ENCODE measurements around the gene MYB. TPM values are rescaled to one million over a fixed set of nuclear protein-coding genes. Genes with fewer than 3 reads are reported as not detected.

MYB gene
- total and polyA plus RNA-seq, 12 donors: 0.14 to 11.8 (median 0.74) TPM

- H3K27me3 ChIP-seq: peaks cover 5% of the 10 kb centered on the region
- WGBS, 4 donors: 91 to 97% (median 95%) methylated on average over 4 of the region's 4 CpGs
- intact Hi-C loops (cut with DNase I): no loop called here
- DNase-seq: no peak
- H3K4me1 ChIP-seq (replicated peaks in 1 of 2): peaks cover 13 to 15% of the 10 kb centered on the region in 2 donors
- H3K27ac ChIP-seq: no peak overlapping the region
- H3K9me3 ChIP-seq (replicated peaks in 1 of 3): no peaks in the 10 kb centered on the region
- no peak for TF ChIP-seq POLR2A (IDR thresholded peaks at IDR 0.05)
- no peak for TF ChIP-seq CTCF (IDR thresholded peaks at IDR 0.05)
- H3K36me3 ChIP-seq (replicated peaks in 1 of 2): no peaks in the 10 kb centered on the region
- no peak overlapping the region for H3K4me3 ChIP-seq
Observed at GRCh38 chr6:135187372-135187771, 6.3 kb downstream of the MYB start.

- no peak for DNase-seq
- Histone ChIP-seq H3K27me3 (peaks cover 5% of the 10 kb centered on the region), H3K4me1 (replicated peaks in 1 of 2) (peaks cover under 1 to 3% of the 10 kb centered on the region in 2 donors), H3K36me3 (replicated peaks in 1 of 2) (no peaks in the 10 kb centered on the region), H3K4me3 (no peak overlapping the region), H3K27ac (no peak overlapping the region), H3K9me3 (replicated peaks in 1 of 3) (no peaks in the 10 kb centered on the region)
- intact Hi-C loops (cut with DNase I): no loop called here
- TF ChIP-seq CTCF (IDR thresholded peaks at IDR 0.05) (no peak), POLR2A (IDR thresholded peaks at IDR 0.05) (no peak)
- 87 to 96% (median 91%) methylated on average over 2 of the region's 2 CpGs for WGBS, 4 donors
Observed at GRCh38 chr6:135188718-135189117, 7.6 kb downstream of the MYB start.

- H3K27me3 ChIP-seq: peaks cover 5% of the 10 kb centered on the region
- no peaks in the 10 kb centered on the region for H3K9me3 ChIP-seq (replicated peaks in 1 of 3)
- H3K4me3 ChIP-seq: no peak overlapping the region
- intact Hi-C loops (cut with DNase I): no loop called here
- no peaks in the 10 kb centered on the region for H3K4me1 ChIP-seq (replicated peaks in 1 of 2)
- no peaks in the 10 kb centered on the region for H3K36me3 ChIP-seq (replicated peaks in 1 of 2)
- TF ChIP-seq POLR2A (IDR thresholded peaks at IDR 0.05) (no peak), CTCF (IDR thresholded peaks at IDR 0.05) (no peak)
- H3K27ac ChIP-seq: no peak overlapping the region
- no peak for DNase-seq
- WGBS, 4 donors: 62 to 80% (median 77%) methylated on average over 1 of the region's 1 CpG
Observed at GRCh38 chr6:135189344-135189743, 8.2 kb downstream of the MYB start.

GRCh38 chr6:135191508-135192255 is 10.6 kb downstream of the MYB start:
- intact Hi-C loops (cut with DNase I): no loop called here
- Histone ChIP-seq H3K27me3 (no peaks in the 10 kb centered on the region), H3K4me3 (no peak overlapping the region), H3K36me3 (replicated peaks in 1 of 2) (no peaks in the 10 kb centered on the region), H3K9me3 (replicated peaks in 1 of 3) (no peaks in the 10 kb centered on the region), H3K4me1 (replicated peaks in 1 of 2) (no peaks in the 10 kb centered on the region), H3K27ac (no peak overlapping the region)
- 85 to 88% (median 86%) methylated on average over 10 of the region's 10 CpGs for WGBS, 4 donors
- DNase-seq: no peak
- TF ChIP-seq POLR2A (IDR thresholded peaks at IDR 0.05) (no peak), CTCF (IDR thresholded peaks at IDR 0.05) (no peak)
